K562 (cell line): ENCODE results near the gene TMEM270. TPM values are rescaled to one million over a fixed set of nuclear protein-coding genes. Genes with fewer than 3 reads are reported as not detected.

Experiments used
- ATAC-seq: fragments of 200-7000 bp; cut with Tn5 transposase; 3 replicates; pipeline ENCODE4 v1.9.1; 2020; ENCODE audit warnings: moderate library complexity
- BruUV-seq: library from RNA; stranded (reverse); fragments of 400-500 nt; replicated peaks from 2 replicates; lab custom pipeline; 2021; lab: Mats Ljungman, UMichigan
- CTCF ChIA-PET: fragments of 300-600 bp; formaldehyde crosslinking; extraction: SDS; loops from one replicate; lab custom pipeline; 2021; ENCODE audit warnings: low intra/inter-chr PET ratio; lab: Yijun Ruan, JAX
- POLR2A ChIA-PET: fragments of 300-600, 350-650 bp; sonication (Branson Sonifier 250); formaldehyde crosslinking; extraction: SDS; loops from one replicate; lab custom pipeline; 2021; ENCODE audit warnings: antibody characterized with exemption, inconsistent platforms; lab: Yijun Ruan, JAX
- DNase-seq, 4 experiments: peaks; one replicate each; pipeline versions ENCODE4 v3.0.0 to v3.0.0-alpha.2; 2011 to 2018; ENCODE audit warnings: low spot score in 3 of 4, mixed read lengths in 3 of 4; ENCODE audit errors: extremely low read depth in 1 of 4
- FAIRE-seq: peaks from 2 replicates; lab custom pipeline; 2011; peaks lifted over from hg19 to GRCh38; lab: Jason Lieb, UNC
- H2AFZ ChIP-seq: 2 replicates; pipeline ENCODE4 v1.6.0; 2011; ENCODE audit warnings: low read depth, low read length, control low read depth, inconsistent platforms
- H3K27ac ChIP-seq: fragments of 200-600 bp; 3 replicates; pipeline ENCODE4 v1.8.0; 2011; ENCODE audit warnings: low read depth, mild to moderate bottlenecking, control low read depth, inconsistent platforms, low read length, moderate library complexity, mixed read lengths; ENCODE audit errors: extremely low read depth
- H3K27me3 ChIP-seq, 2 experiments: fragments of 300-600 bp in 1 of 2; 2 replicates in 1 of 2; 3 replicates in 1 of 2; pipeline versions ENCODE4 v1.6.0 to v1.8.0; 2011; ENCODE audit warnings: inconsistent platforms in 2 of 2, low read length in 2 of 2, mild to moderate bottlenecking in 1 of 2, mixed read lengths in 1 of 2, moderate library complexity in 1 of 2; ENCODE audit not compliant: control insufficient read depth in 2 of 2, insufficient read depth in 2 of 2
- H3K36me3 ChIP-seq: fragments of 300-600 bp; 3 replicates; pipeline ENCODE4 v1.8.0; 2011; ENCODE audit warnings: mild to moderate bottlenecking, low read length, inconsistent platforms; ENCODE audit not compliant: control insufficient read depth, insufficient read depth
- H3K4me1 ChIP-seq, 2 experiments: fragments of 200-600 bp in 1 of 2; replicated peaks in 1 of 2; 2 replicates in 1 of 2; 3 replicates in 1 of 2; pipeline versions ENCODE4 v1.5.1 to v1.8.0; 2011; ENCODE audit warnings: inconsistent platforms in 2 of 2, low read length in 2 of 2, mild to moderate bottlenecking in 1 of 2, mixed read lengths in 1 of 2, moderate library complexity in 1 of 2; ENCODE audit not compliant: control insufficient read depth in 2 of 2, insufficient read depth in 2 of 2
- H3K4me2 ChIP-seq: 2 replicates; pipeline ENCODE4 v1.6.1; 2011; ENCODE audit warnings: low read length, control low read depth, inconsistent platforms, mixed read lengths; ENCODE audit not compliant: insufficient read depth
- H3K4me3 ChIP-seq: fragments of 200-600 bp; sonication (generic), shearing (Covaris generic); 2 replicates; pipeline ENCODE4 v1.5.1; 2016; ENCODE audit warnings: control low read depth, inconsistent platforms
- H3K79me2 ChIP-seq: fragments of 200-600 bp; 3 replicates; pipeline ENCODE4 v1.8.0; 2011; ENCODE audit warnings: low read length, inconsistent platforms; ENCODE audit not compliant: control insufficient read depth, insufficient read depth
- H3K9ac ChIP-seq, 2 experiments: 2 replicates each; pipeline versions ENCODE4 v1.6.0 to v1.6.1; 2011; ENCODE audit warnings: low read depth in 2 of 2, low read length in 2 of 2, control low read depth in 1 of 2, inconsistent platforms in 1 of 2, mild to moderate bottlenecking in 1 of 2, mixed read lengths in 1 of 2; ENCODE audit not compliant: insufficient read depth in 1 of 2
- H3K9me1 ChIP-seq: one replicate; pipeline ENCODE4 v1.6.0; 2011; ENCODE audit warnings: inconsistent platforms, mild to moderate bottlenecking, low read length, moderate library complexity; ENCODE audit not compliant: control insufficient read depth, insufficient read depth
- H3K9me3 ChIP-seq: replicated peaks from 2 replicates; pipeline ENCODE4 v1.5.1; 2011; ENCODE audit warnings: low read depth, low read length, inconsistent platforms; ENCODE audit not compliant: control insufficient read depth, insufficient read depth
- H4K20me1 ChIP-seq: replicated peaks from 2 replicates; pipeline ENCODE4 v1.6.1; 2011; ENCODE audit warnings: low read length, inconsistent platforms, mixed read lengths; ENCODE audit not compliant: control insufficient read depth, insufficient read depth
- ARNT ChIP-seq, 2 experiments: fragments of 450-650 bp; IDR thresholded peaks; 2 replicates each; pipeline ENCODE4 v1.6.1; 2016; ENCODE audit warnings: mild to moderate bottlenecking in 1 of 2
- CSDE1 ChIP-seq, 2 experiments: fragments of 450-650 bp; IDR thresholded peaks; 2 replicates each; pipeline ENCODE4 v1.6.1; 2016; ENCODE audit warnings: mild to moderate bottlenecking in 1 of 2
- IFI16 ChIP-seq: fragments of 250-450 bp; sonication (Bioruptor Pico); IDR thresholded peaks from 2 replicates; pipeline ENCODE4 v2.1.2; 2022; ENCODE audit warnings: mild to moderate bottlenecking, inconsistent platforms
- JUN ChIP-seq, 2 experiments: sonication (generic) in 1 of 2; formaldehyde crosslinking in 1 of 2; IDR thresholded peaks; 2 replicates each; pipeline versions ENCODE4 v1.6.1 to v1.8.0; 2012 to 2022; ENCODE audit warnings: borderline replicate concordance in 2 of 2, mild to moderate bottlenecking in 2 of 2, improper control_type of control experiment in 1 of 2, low read depth in 1 of 2, low read length in 1 of 2, missing genetic modification reagents in 1 of 2
- L3MBTL2 ChIP-seq: fragments of 450-650 bp; IDR thresholded peaks from 2 replicates; pipeline ENCODE4 v1.6.1; 2016; ENCODE audit warnings: mild to moderate bottlenecking, moderate library complexity
- NRF1 ChIP-seq, 2 experiments: fragments of 450-650 bp; IDR thresholded peaks in 1 of 2; conservative IDR thresholded peaks in 1 of 2; 2 replicates each; pipeline ENCODE4 v1.6.1; 2014; ENCODE audit warnings: mild to moderate bottlenecking in 2 of 2
- RUNX1 ChIP-seq: sonication (generic); IDR thresholded peaks from 2 replicates; pipeline ENCODE4 v1.6.1; 2016; ENCODE audit warnings: antibody characterized with exemption, low read depth
- SIX5 ChIP-seq, 2 experiments: IDR thresholded peaks; 2 replicates each; pipeline ENCODE4 v1.6.1; 2011; ENCODE audit warnings: low read length in 2 of 2, borderline replicate concordance in 1 of 2, low read depth in 1 of 2, mild to moderate bottlenecking in 1 of 2, moderate library complexity in 1 of 2; ENCODE audit not compliant: insufficient read depth in 1 of 2
- SMARCC2 ChIP-seq: fragments of 450-650 bp; IDR thresholded peaks from 2 replicates; pipeline ENCODE4 v1.6.1; 2017; ENCODE audit warnings: antibody characterized with exemption, moderate library complexity, mild to moderate bottlenecking, low read depth
- TFAP4 ChIP-seq: sonication (generic); formaldehyde crosslinking; IDR thresholded peaks from 2 replicates; pipeline ENCODE4 v1.8.0; 2022; ENCODE audit warnings: missing genetic modification reagents, mild to moderate bottlenecking, moderate library complexity, borderline replicate concordance
- ZNF134 ChIP-seq: fragments of 250-450 bp; sonication (Bioruptor Pico); conservative IDR thresholded peaks from 2 replicates; pipeline ENCODE4 v1.4.0; 2020
- ZNF318 ChIP-seq, 2 experiments: fragments of 450-650 bp; IDR thresholded peaks; 2 replicates each; pipeline ENCODE4 v1.6.1; 2016; ENCODE audit warnings: mild to moderate bottlenecking in 2 of 2, borderline replicate concordance in 1 of 2, low read depth in 1 of 2, moderate library complexity in 1 of 2
- WGBS: fragments of 100-300 bp; shearing (Covaris generic); methylation state at CpG from one replicate; pipeline ENCODE4 v1.1.6; 2016; ENCODE audit warnings: low coverage, mixed read lengths; ENCODE audit not compliant: insufficient coverage; ENCODE audit errors: missing lambda C conversion rate; 5-methylcytosine and 5-hydroxymethylcytosine counted together
- in situ Hi-C: fragments of 300-500 bp; cut with MboI; formaldehyde crosslinking; loops from 4 replicates; pipeline ENCODE4 v1.15.0; 2018; ENCODE audit warnings: inconsistent platforms, mixed read lengths
- intact Hi-C: fragments of 100-400 bp; cut with micrococcal nuclease; formaldehyde crosslinking; loops from 2 replicates; pipeline ENCODE4 v1.14.2; 2022
- polyA plus RNA-seq, 8 experiments: library from polyadenylated mRNA; depleted of rRNA in 4 of 8; stranded (reverse) in 5 of 8; unstranded in 3 of 8; fragments of >200 nt; fragmentation: Nextera tagmentation in 2 of 8; fragmentation: Illumina TruSeq in 1 of 8; extraction: Ambion mirVana in 2 of 8; extraction: Trizol in 1 of 8; gene quantifications; 2 replicates each; pipeline versions ENCODE4 v1.2.1 to v1.2.3, GENCODE V29; 2011 to 2014; ENCODE audit warnings: inconsistent platforms in 1 of 8, missing spikeins in 1 of 8
- total RNA-seq, 7 experiments: library from RNA; depleted of rRNA in 6 of 7; stranded (reverse); fragments of >200 nt in 6 of 7; fragmentation: Illumina TruSeq in 2 of 7; extraction: Trizol in 2 of 7; gene quantifications; 2 replicates each; pipeline versions ENCODE4 v1.2.1 to v1.2.3, GENCODE V29; 2011 to 2021; ENCODE audit warnings: low replicate concordance in 1 of 7

Gene TMEM270
- total and polyA plus RNA-seq, 9 of the 15 experiments (the other 6 are each of a cell fraction or from before 2014, with no cell fraction given), result not detected

- peak; percentile 91 for FAIRE-seq
- BruUV-seq, result no TSS peak
- Histone ChIP-seq H3K27ac (peak overlapping the region; percentile 28; the same call in 1 of the 3 replicates), H3K4me2 (peak overlapping the region; percentile 49; the same call in 1 of the 2 replicates), H3K36me3 (no peaks in the 10 kb centered on the region), H3K4me1 (peaks cover 30 to 38% of the 10 kb centered on the region in 2 experiments), H3K9me1 (peaks cover 2% of the 10 kb centered on the region), H2AFZ (peak overlapping the region; percentile 73), H3K9ac (peak overlapping the region in 1 of 2 experiments; percentile 35; a peak in 1 of 4 replicates), H4K20me1 (peaks cover 1% of the 10 kb centered on the region; the same call in 1 of the 2 replicates), H3K9me3 (no peaks in the 10 kb centered on the region), H3K79me2 (no peaks in the 10 kb centered on the region), H3K27me3 (peaks cover 0 to 4% of the 10 kb centered on the region in 2 experiments; a peak in 1 of 5 replicates), H3K4me3 (no peak overlapping the region)
- WGBS, result 0% methylated on average over 4 of the region's 4 CpGs
- peak; percentile 86 for ATAC-seq
- POLR2A ChIA-PET, result interaction anchor here (0.5 to 1.0 kb wide), 6 partner anchors 9 to 376 kb away, joined by 3 to 5 read pairs (median 5); partner anchors contain the start of genes ABHD11 and METTL27
- DNase-seq, result peak; percentile 56 to 83 (median 72)
- intact Hi-C loops (loop anchor here (5.0 kb wide), 1 partner anchor 238 kb away; no protein-coding TSS in a partner anchor), in situ Hi-C loops (loop anchor here (5.0 kb wide), 1 partner anchor 243 kb away; no protein-coding TSS in a partner anchor)
- CTCF ChIA-PET, result no interaction called here
- TF ChIP-seq IFI16 (no peak), L3MBTL2 (peak; percentile 8), CSDE1 (IDR thresholded peaks at IDR 0.05) (0 out of 4 replicates have a peak, but pooled peaks of 1 of the 2 experiments have one; percentile 19), NRF1 (conservative IDR thresholded peaks at IDR 0.05 in 1 of 2, IDR thresholded peaks at IDR 0.05 in 1 of 2) (peak; percentile 39 to 52; a peak in 2 of 4 replicates), JUN (IDR thresholded peaks at IDR 0.05; ENCODE audit: borderline replicate concordance, low read depth, low read length) (peak; percentile 88), JUN (CRISPR knock-in tag; IDR thresholded peaks at IDR 0.05; ENCODE audit: borderline replicate concordance) (no peak), TFAP4 (CRISPR knock-in tag) (peak; percentile 87), SIX5 (IDR thresholded peaks at IDR 0.05; ENCODE audit: borderline replicate concordance in 1 of 2, insufficient read depth in 1 of 2, low read depth in 1 of 2, low read length in 2 of 2) (no peak), SMARCC2 (no peak), ZNF134 (CRISPR knock-in tag) (no peak), ARNT (IDR thresholded peaks at IDR 0.05) (peak in 1 of 2 experiments; percentile 19; a peak in 1 of 4 replicates), RUNX1 (no peak), ZNF318 (IDR thresholded peaks at IDR 0.05; ENCODE audit: borderline replicate concordance in 1 of 2, low read depth in 1 of 2) (peak in 1 of 2 experiments; percentile 83; a peak in 2 of 4 replicates)
Observed at GRCh38 chr7:73850781-73851207, 10.2 kb upstream of the TMEM270 start.
